Measurements from ENCODE around the gene ADAMTS12. TPM values are rescaled to one million over a fixed set of nuclear protein-coding genes. Genes with fewer than 3 reads are reported as not detected.

Gene ADAMTS12
- total RNA-seq, 6 experiments from 2014 or later: 42.2 to 49.7 (median 47.2) TPM

DNA sequence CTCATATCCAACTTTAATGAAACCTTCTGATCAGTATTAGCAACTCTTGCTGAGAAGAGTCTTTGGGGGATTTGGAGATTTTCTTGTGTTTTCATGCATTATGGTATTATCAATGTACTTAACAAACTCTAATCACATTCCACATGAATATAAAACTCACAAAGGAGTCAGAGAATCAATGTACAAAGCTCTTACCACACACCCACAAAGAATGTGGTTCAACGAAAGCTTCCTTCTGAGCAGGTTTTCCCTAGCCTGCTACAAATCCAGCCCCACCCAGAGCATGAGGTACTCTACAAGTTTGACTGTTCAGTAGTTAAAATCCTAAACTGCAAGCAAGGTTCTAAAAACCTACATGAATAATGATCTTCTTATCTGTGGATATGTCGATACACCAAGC lies 240.9 kb downstream of the ADAMTS12 start:
- H3K36me3 Mint-ChIP-seq (ENCODE audit: low read depth): peaks cover 62% of the 10 kb centered on the region
- H3K4me1 Mint-ChIP-seq (ENCODE audit: low read depth): peaks cover 41% of the 10 kb centered on the region
- H3K9me3 Mint-ChIP-seq: no peaks in the 10 kb centered on the region
- DNase-seq: no peak
- H3K4me3 Mint-ChIP-seq: peak overlapping the region; percentile 67
- H3K27me3 Mint-ChIP-seq (ENCODE audit: insufficient read depth): peaks cover 3% of the 10 kb centered on the region
- H3K27ac Mint-ChIP-seq: peak overlapping the region; percentile 92
- TF ChIP-seq, protein P1, sequence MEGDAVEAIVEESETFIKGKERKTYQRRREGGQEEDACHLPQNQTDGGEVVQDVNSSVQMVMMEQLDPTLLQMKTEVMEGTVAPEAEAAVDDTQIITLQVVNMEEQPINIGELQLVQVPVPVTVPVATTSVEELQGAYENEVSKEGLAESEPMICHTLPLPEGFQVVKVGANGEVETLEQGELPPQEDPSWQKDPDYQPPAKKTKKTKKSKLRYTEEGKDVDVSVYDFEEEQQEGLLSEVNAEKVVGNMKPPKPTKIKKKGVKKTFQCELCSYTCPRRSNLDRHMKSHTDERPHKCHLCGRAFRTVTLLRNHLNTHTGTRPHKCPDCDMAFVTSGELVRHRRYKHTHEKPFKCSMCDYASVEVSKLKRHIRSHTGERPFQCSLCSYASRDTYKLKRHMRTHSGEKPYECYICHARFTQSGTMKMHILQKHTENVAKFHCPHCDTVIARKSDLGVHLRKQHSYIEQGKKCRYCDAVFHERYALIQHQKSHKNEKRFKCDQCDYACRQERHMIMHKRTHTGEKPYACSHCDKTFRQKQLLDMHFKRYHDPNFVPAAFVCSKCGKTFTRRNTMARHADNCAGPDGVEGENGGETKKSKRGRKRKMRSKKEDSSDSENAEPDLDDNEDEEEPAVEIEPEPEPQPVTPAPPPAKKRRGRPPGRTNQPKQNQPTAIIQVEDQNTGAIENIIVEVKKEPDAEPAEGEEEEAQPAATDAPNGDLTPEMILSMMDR (IDR thresholded peaks at IDR 0.05): no peak

GRCh38 chr5:33649549-33650482 lies 242.0 kb downstream of the ADAMTS12 start:
- TF ChIP-seq, protein P1 (IDR thresholded peaks at IDR 0.05): no peak
- no peaks in the 10 kb centered on the region for H3K9me3 Mint-ChIP-seq
- peak overlapping the region; percentile 67 for H3K4me3 Mint-ChIP-seq
- peaks cover 64% of the 10 kb centered on the region for H3K36me3 Mint-ChIP-seq (ENCODE audit: low read depth)
- peak overlapping the region; percentile 92 for H3K27ac Mint-ChIP-seq
- H3K27me3 Mint-ChIP-seq (ENCODE audit: insufficient read depth): peaks cover 3% of the 10 kb centered on the region
- peak; percentile 94 for DNase-seq
- peaks cover 41% of the 10 kb centered on the region for H3K4me1 Mint-ChIP-seq (ENCODE audit: low read depth)

GRCh38 chr5:33641744-33642505 lies 249.9 kb downstream of the ADAMTS12 start:
- H3K27me3 Mint-ChIP-seq (ENCODE audit: insufficient read depth): peaks cover 2% of the 10 kb centered on the region

GRCh38 chr5:33639474-33639873 lies 252.3 kb downstream of the ADAMTS12 start:
- TF ChIP-seq, protein P1 (IDR thresholded peaks at IDR 0.05): no peak
- Mint-ChIP-seq H3K27me3 (ENCODE audit: insufficient read depth) (peaks cover 2% of the 10 kb centered on the region), H3K9me3 (no peaks in the 10 kb centered on the region), H3K4me3 (no peak overlapping the region), H3K36me3 (ENCODE audit: low read depth) (peaks cover 39% of the 10 kb centered on the region), H3K4me1 (ENCODE audit: low read depth) (peaks cover 29% of the 10 kb centered on the region), H3K27ac (no peak overlapping the region)
- no peak for DNase-seq

More at GRCh38 chr5:33641744-33642505, 249.9 kb downstream of the ADAMTS12 start:
- TF ChIP-seq, protein P1 (IDR thresholded peaks at IDR 0.05): no peak
- H3K4me1 Mint-ChIP-seq (ENCODE audit: low read depth): peaks cover 29% of the 10 kb centered on the region
- peak overlapping the region; percentile 78 for H3K27ac Mint-ChIP-seq
- peak; percentile 87 for DNase-seq
- H3K4me3 Mint-ChIP-seq: no peak overlapping the region
- no peaks in the 10 kb centered on the region for H3K9me3 Mint-ChIP-seq
- peaks cover 47% of the 10 kb centered on the region for H3K36me3 Mint-ChIP-seq (ENCODE audit: low read depth)

DNA sequence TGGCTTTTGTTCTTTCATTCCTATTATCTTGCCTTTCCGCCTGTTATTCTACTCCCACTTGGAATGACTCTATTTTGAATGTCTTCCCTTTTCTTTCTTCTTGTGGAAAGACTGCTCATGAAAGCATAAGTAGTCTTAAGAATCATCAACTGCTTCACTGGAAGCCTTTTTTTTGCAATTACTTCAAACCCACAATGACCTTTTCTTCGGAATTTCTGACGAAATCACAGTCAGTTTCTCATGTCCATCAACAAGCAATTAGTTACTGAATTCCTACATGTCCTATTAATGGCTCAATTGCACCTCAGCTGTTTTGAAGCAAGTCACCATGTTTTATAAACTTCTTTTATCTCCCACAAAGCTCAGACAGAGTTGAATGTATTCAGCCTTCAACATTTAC lies 254.8 kb downstream of the ADAMTS12 start:
- Mint-ChIP-seq H3K27me3 (ENCODE audit: insufficient read depth) (no peaks in the 10 kb centered on the region; the same call in 1 of the 2 replicates), H3K4me1 (ENCODE audit: low read depth) (peaks cover 15% of the 10 kb centered on the region), H3K36me3 (ENCODE audit: low read depth) (peaks cover 39% of the 10 kb centered on the region), H3K27ac (no peak overlapping the region), H3K4me3 (no peak overlapping the region), H3K9me3 (no peaks in the 10 kb centered on the region)
- TF ChIP-seq, protein P1 (IDR thresholded peaks at IDR 0.05): no peak
- no peak for DNase-seq
